ENCODE data around the gene ARHGAP26. TPM values are rescaled to one million over a fixed set of nuclear protein-coding genes. Genes with fewer than 3 reads are reported as not detected.

ARHGAP26 gene
- total RNA-seq, 4 donors from 2014 or later = 12.4 to 49.5 (median 31.8) TPM

GRCh38 chr5:143204474-143205246, 434.5 kb downstream of the ARHGAP26 start:
- DNase-seq = no peak
- Histone ChIP-seq H3K36me3 (no peaks in the 10 kb centered on the region), H3K27ac (no peak overlapping the region), H3K9me3 (no peaks in the 10 kb centered on the region), H3K27me3 (no peaks in the 10 kb centered on the region), H3K4me3 (no peak overlapping the region), H3K4me1 (no peaks in the 10 kb centered on the region)
- no peak for TF ChIP-seq POLR2A (IDR thresholded peaks at IDR 0.05)
- TF ChIP-seq, protein P1, sequence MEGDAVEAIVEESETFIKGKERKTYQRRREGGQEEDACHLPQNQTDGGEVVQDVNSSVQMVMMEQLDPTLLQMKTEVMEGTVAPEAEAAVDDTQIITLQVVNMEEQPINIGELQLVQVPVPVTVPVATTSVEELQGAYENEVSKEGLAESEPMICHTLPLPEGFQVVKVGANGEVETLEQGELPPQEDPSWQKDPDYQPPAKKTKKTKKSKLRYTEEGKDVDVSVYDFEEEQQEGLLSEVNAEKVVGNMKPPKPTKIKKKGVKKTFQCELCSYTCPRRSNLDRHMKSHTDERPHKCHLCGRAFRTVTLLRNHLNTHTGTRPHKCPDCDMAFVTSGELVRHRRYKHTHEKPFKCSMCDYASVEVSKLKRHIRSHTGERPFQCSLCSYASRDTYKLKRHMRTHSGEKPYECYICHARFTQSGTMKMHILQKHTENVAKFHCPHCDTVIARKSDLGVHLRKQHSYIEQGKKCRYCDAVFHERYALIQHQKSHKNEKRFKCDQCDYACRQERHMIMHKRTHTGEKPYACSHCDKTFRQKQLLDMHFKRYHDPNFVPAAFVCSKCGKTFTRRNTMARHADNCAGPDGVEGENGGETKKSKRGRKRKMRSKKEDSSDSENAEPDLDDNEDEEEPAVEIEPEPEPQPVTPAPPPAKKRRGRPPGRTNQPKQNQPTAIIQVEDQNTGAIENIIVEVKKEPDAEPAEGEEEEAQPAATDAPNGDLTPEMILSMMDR (IDR thresholded peaks at IDR 0.05) = no peak
- intact Hi-C loops (cut with DNase I; ENCODE audit: low total_unique reads) = no loop called here

DNA sequence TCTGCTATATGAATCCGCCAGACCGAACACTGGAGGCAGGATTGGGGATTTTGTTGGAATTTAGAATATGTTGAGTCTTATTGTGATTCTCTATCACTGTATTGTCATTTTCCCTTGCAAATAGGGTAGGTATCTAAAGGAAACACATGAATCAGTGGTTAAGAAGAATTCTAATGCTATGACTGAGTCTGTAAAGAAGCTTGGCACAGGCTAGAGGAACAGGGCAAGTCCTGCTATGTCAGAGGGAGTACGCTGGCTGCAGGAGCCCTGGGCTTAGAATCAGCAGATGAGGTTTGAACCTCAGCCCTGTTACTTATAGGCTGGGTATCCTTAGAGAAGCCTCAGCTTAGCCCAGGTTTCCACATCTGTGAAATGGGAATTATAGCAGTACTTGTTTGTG, 435.2 kb downstream of the ARHGAP26 start:
- H3K4me3 ChIP-seq = no peak overlapping the region
- intact Hi-C loops (cut with DNase I; ENCODE audit: low total_unique reads) = no loop called here
- H3K27me3 ChIP-seq = no peaks in the 10 kb centered on the region
- no peak overlapping the region for H3K27ac ChIP-seq
- TF ChIP-seq, protein P1 (IDR thresholded peaks at IDR 0.05) = no peak
- no peak for TF ChIP-seq POLR2A (IDR thresholded peaks at IDR 0.05)
- DNase-seq = no peak
- H3K9me3 ChIP-seq = no peaks in the 10 kb centered on the region
- no peaks in the 10 kb centered on the region for H3K36me3 ChIP-seq
- H3K4me1 ChIP-seq = no peaks in the 10 kb centered on the region

DNA sequence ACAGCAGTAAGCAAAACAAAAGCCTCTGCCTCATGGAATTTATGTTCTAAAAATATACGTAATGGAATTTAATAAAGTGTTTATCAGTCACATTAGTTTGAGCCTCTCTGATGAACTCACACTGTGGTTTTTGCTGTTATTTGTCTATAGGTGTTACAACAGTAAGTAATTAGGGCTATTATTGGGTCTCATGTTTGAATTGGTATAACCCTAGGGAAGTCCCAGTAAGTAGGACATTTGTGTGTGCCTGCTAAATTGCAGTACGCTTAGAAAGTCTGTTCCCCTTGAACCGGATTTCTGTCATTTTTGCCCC, 435.7 kb downstream of the ARHGAP26 start:
- H3K27me3 ChIP-seq = no peaks in the 10 kb centered on the region
- H3K4me3 ChIP-seq = no peak overlapping the region
- TF ChIP-seq POLR2A (IDR thresholded peaks at IDR 0.05) = no peak
- TF ChIP-seq, protein P1 (IDR thresholded peaks at IDR 0.05) = no peak
- no peaks in the 10 kb centered on the region for H3K36me3 ChIP-seq
- no peak for DNase-seq
- no peaks in the 10 kb centered on the region for H3K4me1 ChIP-seq
- no peaks in the 10 kb centered on the region for H3K9me3 ChIP-seq
- intact Hi-C loops (cut with DNase I; ENCODE audit: low total_unique reads) = no loop called here
- H3K27ac ChIP-seq = no peak overlapping the region

GRCh38 chr5:143206196-143207053, 436.2 kb downstream of the ARHGAP26 start:
- Histone ChIP-seq H3K9me3 (no peaks in the 10 kb centered on the region), H3K4me3 (no peak overlapping the region), H3K36me3 (no peaks in the 10 kb centered on the region), H3K27ac (no peak overlapping the region), H3K27me3 (no peaks in the 10 kb centered on the region), H3K4me1 (no peaks in the 10 kb centered on the region)
- intact Hi-C loops (cut with DNase I; ENCODE audit: low total_unique reads) = no loop called here
- TF ChIP-seq, protein P1 (IDR thresholded peaks at IDR 0.05) = no peak
- no peak for TF ChIP-seq POLR2A (IDR thresholded peaks at IDR 0.05)
- no peak for DNase-seq

- no peak for DNase-seq
- H3K9me3 ChIP-seq = no peaks in the 10 kb centered on the region
- no peaks in the 10 kb centered on the region for H3K36me3 ChIP-seq
- intact Hi-C loops (cut with DNase I; ENCODE audit: low total_unique reads) = no loop called here
- no peaks in the 10 kb centered on the region for H3K27me3 ChIP-seq
- H3K4me3 ChIP-seq = no peak overlapping the region
- TF ChIP-seq POLR2A (IDR thresholded peaks at IDR 0.05) = no peak
- TF ChIP-seq, protein P1 (IDR thresholded peaks at IDR 0.05) = no peak
- no peak overlapping the region for H3K27ac ChIP-seq
- H3K4me1 ChIP-seq = no peaks in the 10 kb centered on the region
Observed at GRCh38 chr5:143207058-143207457, 436.9 kb downstream of the ARHGAP26 start.
